GM21526 (cell line): ENCODE data around the gene KCNMA1.
"Not testable (repeated sequence)": the region's sequence is repeated elsewhere in the genome, so short reads cannot be mapped to it uniquely, and the experiment has no call there.

Experiments
- ATAC-seq: cut with Tn5 transposase; IDR thresholded peaks from one replicate; pipeline ENCODE4 v1.9.1; 2021; ENCODE audit warnings: moderate library complexity; ENCODE audit not compliant: unreplicated experiment, low FRiP score

The KCNMA1 gene

DNA sequence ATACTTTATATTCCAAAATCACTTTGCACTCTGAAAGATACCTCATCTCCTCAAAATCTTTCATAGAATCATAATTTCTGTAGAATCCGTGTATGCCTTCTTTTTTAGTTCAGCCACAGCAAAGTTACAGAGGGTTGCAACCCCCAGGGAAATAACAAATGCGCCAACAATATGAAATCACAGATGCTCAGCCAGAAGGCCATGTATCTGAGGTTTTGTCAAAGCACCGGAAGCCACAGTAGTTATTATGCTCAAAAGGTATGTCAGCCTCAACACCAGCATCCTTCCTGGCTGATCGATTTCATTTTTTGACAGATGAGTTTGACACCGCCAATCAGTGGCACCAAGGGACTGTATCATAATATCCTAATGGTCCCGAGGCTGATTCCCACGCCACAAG, 204.1 kb downstream of the KCNMA1 start:
- no peak for ATAC-seq

DNA sequence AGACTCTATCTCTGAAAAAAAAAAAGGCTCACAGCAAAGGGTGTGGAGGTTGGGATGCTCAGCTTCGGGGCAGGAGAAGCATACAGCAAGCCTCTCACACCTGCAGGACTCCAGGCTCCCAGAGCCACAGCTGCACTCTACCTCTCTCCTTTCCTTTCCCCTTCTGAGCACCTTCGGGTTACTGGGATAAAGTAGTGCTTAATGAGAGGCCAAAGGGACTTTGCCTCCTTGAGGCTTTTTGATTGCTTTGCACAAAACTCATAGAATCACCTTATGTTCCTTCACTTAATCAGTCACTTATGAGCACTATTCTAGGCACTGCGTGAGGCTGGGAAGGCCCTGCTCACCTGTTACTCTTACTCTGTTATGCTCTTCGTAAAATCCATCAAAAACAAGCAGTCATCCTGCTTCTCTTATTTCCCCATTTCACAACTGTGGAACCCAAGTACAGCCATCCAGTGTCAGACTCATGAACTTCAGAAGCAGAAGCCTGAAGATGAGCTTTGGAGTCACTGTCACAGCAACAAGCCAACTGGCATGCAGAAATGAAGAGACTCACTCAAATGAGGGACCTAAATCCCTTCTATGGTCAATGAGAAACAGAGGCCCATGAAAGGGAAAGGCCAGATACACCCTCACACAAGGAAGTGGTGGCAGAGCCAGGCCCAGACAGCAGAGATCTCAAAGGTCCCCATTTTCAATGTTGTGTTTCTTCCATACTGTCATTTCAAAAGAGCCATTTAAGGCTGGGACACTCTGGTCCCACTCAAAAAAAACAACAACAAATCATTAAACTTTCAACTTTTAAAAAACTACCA, 205.4 kb downstream of the KCNMA1 start:
- no peak for ATAC-seq

DNA sequence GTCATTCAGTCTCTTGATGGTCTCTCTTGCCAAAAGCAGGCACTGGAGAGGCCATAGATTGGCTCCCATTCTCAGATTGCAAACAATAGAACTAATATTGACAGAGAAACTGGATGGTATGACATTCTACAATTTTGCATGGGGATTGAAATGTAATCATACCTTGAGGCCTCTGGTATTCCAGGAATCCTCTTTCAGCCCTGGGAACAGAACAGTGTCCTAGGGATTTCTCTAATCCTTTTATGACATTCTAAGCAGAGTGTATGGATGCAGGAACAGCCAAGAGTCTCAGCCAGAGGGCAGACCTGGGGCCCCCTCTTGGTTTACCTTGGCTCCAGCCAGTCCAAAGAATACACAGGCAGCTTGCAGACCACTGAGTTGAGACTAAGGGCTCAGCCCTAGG, 206.4 kb downstream of the KCNMA1 start:
- ATAC-seq, result no peak

DNA sequence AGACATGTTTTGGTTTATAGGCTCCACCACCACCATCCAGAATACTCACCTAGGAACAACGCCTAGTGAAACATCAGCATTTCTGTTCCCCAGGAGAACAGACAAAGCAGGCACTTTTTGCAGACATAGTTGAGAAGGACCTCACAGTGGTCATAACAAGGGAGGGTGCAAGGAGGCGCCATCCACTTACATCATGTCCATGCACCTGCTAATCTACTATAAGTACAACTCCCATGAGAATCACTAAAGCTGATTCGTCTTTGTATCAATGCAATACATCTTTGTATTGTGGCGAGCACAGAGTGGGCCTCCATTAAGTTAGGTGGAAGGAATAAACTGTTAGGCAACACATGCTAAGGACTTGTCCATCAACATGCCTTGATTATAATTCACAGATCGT, 207.1 kb downstream of the KCNMA1 start:
- ATAC-seq, result no peak

DNA sequence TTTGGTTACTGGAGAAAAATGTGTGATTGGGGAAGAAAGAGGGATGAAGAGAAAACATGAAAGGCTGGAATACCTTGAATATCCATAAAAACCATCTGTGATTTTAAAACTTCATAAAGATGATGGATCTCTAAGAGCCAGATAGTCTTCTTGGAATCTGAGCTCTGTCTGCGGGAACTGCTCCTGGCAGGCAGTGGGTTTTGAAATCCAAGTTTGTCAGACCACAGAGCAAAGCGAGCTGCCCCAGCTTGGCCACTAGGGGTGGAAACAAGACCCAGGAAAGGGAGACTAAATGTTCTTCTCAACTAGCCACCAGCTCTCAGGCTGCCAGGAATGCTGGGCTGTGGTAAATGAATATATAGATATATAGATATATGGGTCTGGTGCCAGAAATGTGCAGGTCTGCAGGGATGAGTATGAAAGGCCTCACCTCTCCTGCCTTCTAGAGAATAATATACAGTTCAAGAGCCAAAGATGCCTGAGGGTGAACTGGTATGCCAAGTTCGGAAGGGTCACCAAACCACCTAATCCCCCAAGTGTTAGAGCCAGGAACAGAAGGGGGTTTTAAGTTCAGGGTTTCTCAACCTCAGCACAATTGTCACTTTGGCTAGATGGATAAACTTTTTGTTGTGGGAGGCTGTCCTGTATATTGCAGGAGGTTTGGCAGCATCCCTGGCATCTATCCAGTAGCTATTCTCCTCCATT, 208.8 kb downstream of the KCNMA1 start:
- no peak for ATAC-seq

DNA sequence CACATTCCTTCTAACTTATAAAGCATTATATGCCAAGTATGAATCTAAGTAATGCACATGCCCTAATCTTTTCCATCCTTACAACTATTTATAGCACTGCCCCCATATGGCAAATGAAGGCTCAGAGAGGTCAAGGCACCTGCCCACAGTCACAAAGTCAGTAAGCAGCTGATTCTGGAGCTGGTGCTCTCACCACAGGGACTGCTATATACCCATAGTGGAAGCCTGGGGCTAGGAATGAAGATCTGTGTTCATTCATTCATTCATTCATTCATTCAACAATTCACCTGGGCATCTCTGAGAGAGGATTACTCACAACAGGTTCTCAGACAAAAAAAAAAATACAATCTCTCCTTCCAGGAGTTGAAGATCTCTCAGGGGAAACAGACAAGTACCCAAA, 213.4 kb downstream of the KCNMA1 start:
- ATAC-seq, result no peak

DNA sequence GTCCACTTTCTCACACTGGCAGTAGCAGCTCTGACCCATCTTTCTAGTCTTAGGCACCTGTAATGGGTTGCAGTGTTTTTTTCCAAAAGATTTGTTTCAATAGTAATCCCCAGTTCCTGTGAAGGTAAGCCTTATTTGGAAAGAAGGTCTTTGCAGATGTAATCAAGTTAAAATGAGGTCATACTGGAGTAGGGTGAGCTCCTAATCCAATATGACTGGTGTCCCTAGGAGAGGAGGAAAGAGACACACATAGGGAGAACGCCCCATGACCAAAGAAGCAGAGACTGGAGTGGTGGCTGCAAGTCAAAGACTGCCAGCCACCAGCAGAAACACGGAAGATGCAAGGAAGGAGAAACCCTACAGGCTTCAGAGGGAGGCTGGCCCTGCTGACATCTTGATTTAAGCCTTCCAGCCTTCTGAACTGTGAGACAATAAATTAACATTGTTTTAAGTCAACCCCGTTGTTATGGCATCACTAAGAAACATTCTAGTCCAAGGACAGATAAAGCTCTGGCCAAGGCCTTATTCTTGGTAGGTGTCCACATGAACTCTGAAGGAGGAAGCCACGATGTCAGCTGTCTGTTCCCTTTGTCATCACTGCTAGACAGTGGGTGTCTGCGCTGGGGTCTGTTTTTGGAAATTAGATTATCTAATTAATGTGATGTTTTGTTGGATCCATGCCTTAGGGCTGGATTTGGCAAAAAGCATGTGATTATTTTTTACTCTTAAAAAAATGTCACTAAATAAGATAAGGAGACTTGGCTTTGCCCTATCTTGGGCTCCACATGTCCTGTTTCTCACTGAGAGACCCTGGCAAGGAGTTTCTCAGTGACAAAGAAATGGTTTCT, 214.9 kb downstream of the KCNMA1 start:
- ATAC-seq, result no peak

DNA sequence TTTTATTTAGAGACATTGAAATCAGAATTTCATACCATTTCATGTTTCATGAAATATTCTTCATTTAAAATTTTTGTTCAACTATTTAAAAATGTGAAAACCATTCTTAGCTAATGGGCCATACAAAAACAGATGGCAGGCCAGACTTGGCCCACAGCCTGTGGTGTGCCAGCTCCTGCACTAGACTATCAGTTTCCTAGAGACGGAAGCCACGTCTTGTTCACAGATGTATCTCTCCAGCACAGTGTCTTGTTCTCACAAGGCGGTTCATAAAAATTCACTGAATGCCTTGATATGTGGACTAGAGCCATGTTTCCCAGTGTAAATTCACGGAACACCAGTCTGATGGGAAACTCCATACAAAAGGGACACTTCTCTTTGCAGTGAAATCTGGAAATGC, 216.0 kb downstream of the KCNMA1 start:
- ATAC-seq, result no peak

DNA sequence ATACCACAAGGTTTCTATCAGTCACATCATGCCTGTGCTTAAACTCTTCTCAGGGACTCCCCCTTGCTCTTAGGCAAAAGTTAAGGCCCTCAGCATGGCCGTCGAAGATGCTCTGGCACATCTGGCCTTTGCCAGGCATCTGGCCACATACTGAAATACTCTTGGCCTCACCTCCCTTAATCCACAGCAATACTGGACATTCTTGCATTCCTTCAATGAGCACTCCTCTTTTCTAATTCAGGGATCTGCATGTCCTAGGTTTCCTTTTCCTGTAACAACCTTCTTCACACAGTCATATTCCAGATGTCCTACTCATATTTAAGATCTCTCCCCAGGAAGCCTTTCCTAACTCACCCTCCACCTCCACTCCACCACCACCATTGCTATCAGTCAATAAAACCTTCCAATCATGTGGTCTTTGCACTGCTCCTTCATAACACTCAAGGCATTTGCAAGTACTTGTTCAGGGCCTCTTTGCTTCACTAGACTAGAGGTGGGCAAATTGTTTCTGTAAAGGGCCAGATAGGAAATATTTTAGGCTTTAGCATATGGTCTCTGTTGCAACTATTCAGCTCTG, 216.6 kb downstream of the KCNMA1 start:
- no peak for ATAC-seq

DNA sequence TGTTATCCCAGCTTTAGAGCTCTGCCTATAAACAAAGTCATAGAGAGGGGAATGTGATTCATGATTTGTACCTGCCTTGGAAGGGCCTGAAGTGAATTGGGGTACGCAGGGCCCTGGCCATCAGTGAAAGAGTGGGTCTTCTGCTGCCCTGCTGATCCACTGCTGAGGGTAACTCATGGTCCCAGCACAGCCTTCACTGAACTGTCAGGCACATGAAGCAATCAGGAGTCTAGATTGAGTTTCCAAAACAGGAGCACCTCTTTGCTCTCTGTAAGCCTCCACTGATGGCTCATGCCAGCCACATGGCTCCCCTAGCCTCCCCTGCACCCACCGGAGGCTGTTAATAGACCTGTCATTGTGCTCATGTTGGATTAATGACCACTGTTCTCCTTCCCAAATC, 217.6 kb downstream of the KCNMA1 start:
- no peak for ATAC-seq

DNA sequence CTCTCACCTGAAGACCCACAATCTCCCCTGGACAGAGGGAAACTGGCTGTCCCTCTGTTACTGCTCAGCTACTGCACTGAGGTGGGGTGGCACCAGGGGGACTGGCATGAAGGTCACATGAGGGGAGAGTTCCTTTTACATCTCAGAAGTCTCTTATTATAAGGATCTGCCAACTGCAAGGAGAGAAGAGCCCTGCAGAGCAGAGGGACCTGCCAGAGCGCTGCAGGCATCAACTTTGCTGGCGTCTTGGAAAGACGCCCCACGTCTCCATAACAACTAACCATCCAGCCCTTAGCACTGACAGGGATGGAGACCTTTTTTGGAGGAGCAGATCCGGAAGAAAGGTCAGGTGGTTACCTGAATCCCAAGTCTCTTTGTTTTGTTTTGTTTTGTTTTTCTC, 218.6 kb downstream of the KCNMA1 start:
- no peak for ATAC-seq

DNA sequence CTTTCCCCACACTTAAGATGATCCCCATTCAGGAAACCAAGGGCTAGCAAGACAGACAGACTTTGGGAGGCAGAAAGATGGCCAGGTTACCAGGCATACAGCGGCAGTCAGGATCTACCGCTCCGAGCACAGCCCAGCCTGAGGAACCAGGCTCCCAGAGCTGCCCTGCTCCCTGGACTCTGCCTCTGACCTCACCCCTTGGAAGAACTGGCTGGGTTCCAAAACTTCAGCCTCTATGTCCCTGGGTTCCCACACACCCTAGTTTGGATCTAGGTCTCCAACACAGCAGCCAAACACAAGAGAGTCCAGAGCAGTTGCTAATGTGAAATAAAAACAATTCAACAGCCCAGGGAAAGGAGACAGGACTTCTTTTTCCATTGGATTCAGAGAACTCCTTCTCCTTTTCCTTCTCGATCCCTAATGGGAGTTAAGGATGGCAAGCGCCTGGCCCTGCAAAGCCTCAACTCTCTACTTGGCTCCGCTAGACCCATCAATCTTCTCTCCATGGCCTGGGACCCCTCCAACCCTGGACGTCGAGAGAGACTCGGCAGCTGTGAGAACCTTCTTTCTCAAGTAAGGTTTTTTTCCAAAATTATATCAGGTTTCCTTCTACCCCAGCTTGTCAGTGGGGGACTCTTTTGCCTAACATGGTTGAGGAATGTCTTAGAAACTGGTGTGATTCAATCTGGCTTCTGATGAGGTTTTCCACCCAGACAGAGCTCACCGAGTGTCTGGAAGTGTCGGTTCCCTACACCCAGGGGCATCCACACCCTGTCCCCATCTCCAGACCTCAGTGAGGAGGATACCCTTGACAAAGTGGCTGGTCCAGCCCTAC, 219.6 kb downstream of the KCNMA1 start:
- ATAC-seq, result no peak

DNA sequence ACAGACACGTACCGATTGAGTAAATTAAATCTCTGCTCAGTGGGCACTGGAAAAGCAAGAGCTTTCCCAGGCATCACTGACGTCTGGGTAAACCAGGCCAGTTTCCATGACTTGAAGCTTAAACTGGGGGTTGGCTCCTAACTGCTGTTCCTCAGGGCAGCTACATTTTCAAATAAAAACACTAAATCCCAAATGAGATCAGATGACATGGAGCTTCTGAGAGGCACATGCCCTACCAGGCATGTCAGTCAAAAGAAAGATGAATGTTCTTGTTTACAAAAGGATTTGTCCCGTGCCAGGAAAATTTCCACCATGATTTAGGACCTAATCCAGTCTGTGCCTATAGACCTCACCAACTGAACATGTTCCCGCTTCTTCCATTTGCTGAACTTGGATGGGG, 220.2 kb downstream of the KCNMA1 start:
- ATAC-seq, result no peak

DNA sequence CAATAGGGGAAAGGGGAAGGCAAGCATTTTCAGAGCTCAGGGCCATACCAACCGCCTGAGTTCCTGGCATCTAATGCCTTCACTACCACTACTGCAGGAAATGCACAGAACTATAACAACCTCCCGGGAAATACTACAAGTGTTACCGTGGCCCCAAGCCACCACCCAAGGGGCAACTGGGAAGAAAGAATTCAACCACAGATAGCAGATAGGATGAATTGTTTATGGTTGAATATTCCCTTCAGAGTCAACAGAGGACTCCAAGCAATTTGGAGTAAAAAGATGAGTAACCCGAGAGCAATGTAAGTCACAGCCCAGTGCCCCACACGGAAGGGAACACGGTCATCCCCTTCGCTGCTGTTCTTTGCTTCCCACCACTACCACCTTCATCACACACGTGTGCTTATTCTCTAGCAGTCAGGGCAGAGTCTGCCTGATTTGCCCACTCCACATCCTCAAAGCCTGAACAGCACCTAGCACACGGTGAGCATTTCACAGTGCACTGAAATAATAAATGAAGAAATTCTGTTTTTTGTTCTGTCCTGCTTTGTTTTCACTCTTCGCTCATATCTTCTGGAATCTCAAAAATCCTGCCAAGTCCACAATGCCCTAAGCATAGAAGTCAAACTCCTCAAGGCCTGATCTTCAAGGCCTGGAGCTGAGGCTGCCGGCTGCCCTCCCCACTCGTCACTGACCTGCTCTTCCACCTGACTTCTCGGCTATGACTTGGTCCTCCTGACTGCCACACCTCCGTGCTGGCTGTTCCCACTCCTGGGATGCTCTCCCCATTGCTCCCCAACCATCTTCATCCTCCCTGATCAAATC, 221.1 kb downstream of the KCNMA1 start:
- ATAC-seq, result no peak

DNA sequence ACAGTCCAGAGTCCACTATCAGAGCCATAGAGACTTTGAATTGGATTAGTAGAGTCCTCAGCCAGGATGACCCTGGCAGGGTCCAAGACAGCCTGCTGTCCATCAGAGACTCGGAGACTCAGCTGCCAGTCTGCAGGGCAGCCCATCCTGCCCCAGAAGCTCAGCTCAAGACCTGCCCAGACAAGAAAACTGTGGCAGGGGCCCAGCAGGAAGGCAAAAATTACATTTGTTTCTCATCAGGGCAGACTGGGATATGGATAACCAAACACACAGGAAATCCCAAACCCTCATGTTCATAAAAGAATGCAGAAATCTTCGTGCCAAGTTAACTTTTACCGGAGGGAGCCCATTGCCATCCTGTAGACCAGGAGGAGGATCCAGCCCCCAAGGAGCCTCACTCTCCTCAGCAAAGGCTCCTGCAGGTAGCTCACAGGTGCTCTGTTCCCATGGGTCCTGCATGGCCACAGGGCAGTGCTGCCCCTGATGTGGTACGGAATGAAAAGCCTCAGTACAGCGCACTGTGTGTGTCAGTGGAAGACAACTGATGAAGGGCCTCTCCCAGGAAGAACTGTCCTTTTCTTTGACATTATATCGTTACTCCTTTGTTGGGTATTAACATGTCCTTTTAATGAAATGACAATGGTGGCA, 222.2 kb downstream of the KCNMA1 start:
- no peak for ATAC-seq

DNA sequence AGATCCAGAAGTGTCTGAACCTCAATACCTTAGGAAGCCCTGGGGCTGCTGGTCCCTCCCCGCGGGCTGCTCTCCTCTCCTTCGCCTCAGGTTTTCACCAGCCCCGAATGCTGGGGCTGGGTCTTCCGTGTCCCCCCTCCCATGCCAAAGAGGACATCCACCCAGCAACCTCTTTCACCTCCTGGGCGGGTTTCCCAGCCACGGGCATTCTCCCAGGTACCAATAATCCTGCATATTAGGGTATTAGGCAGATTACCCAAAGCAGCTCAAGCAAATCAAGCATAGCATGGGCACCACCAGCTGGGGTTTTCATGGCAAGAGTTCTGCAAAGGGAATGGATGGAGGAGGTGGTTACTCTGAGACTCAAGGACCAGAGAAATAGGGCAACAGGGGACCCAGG, 224.4 kb downstream of the KCNMA1 start:
- ATAC-seq, result no peak

DNA sequence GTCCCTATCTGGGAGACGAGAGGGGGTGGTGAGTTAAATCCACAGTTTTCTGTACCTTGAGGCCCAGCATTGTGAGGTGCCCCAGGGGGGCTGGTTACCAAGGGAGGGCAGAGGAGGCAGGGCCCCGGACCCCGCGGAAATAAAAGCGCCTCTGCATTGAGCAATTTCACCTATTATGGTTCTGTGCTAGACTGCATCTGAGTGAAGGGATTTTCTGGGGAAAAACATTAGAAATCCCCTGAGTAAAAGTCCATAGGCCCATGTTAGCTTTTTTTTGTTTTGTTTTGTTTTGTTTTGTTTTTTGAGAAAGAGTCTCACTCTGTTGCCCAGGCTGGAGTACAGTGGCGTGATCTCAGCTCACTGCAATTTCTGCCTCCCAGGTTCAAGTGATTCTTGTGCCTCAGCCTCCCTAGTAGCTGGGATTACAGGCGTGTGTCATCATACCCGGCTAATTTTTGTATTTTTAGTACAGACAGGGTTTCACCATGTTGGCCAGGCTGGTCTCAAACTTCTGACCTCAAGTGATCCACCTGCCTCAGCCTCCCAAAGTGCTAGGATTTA, 225.0 kb downstream of the KCNMA1 start:
- ATAC-seq, result not testable (repeated sequence)

DNA sequence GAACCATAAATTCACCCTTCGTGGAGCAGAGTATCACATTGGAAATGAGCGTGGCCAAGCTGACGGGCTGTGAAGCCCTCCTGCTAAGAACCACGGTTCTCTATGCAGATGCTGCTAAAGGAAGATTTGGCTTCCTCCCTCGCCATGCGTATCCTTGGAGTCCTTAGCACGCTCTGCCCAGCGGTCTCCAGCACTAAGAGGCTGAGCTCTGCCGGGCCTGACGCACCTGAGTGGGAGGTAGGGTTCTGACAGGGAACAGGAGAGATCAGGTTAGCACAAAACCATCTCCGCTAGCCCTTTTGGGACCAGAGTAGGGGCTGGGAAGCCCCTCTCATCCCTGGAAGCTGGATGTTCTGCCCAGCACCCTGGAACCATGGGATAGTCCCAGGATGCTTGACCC, 225.8 kb downstream of the KCNMA1 start:
- no peak for ATAC-seq
